Measurements from ENCODE around the gene PUSL1. TPM values are rescaled to one million over a fixed set of nuclear protein-coding genes. Genes with fewer than 3 reads are reported as not detected.

Gene PUSL1
- total RNA-seq, 1 experiment from 2014 or later, result 38.0 TPM

- Mint-ChIP-seq H3K27ac (no peak overlapping the region), H3K27me3 (ENCODE audit: low read depth) (peaks cover 3% of the 10 kb centered on the region; the same call in 1 of the 2 replicates), H3K4me3 (peak overlapping the region; percentile 29 to 80; a peak in 4 of 5 replicates), H3K36me3 (ENCODE audit: insufficient read depth in 1 of 3, low read depth in 3 of 3) (peaks cover 7 to 34% (median 31%) of the 10 kb centered on the region in 3 experiments), H3K4me1 (peaks cover 16 to 26% of the 10 kb centered on the region in 2 experiments), H3K9me3 (no peaks in the 10 kb centered on the region; a peak in 1 of 5 replicates)
- Histone ChIP-seq H3K23me2 (ENCODE audit: insufficient read length, low read depth, low read length, poor library complexity, severe bottlenecking) (peaks cover 15% of the 10 kb centered on the region), H2BK15ac (ENCODE audit: low read depth, low read length) (no peak overlapping the region), H3T11ph (ENCODE audit: low read length) (no peak overlapping the region), H3K4ac (ENCODE audit: low read depth, low read length) (no peak overlapping the region), H4K5ac (ENCODE audit: insufficient read length, low read depth, low read length) (no peak overlapping the region), H2AFZ (ENCODE audit: low read length) (no peak overlapping the region), H3K9ac (ENCODE audit: extremely low read depth, insufficient read length, low read length) (no peak overlapping the region), H2BK120ac (ENCODE audit: low read depth, low read length, poor library complexity, severe bottlenecking) (no peak overlapping the region), H4K8ac (replicated peaks; ENCODE audit: insufficient read length, low read depth, low read length) (no peak overlapping the region), H4K20me1 (ENCODE audit: control insufficient read depth, insufficient read depth, insufficient read length) (no peaks in the 10 kb centered on the region), H4K91ac (ENCODE audit: insufficient read length, low read depth, low read length) (no peak overlapping the region), H3K18ac (ENCODE audit: insufficient read length, low read depth, low read length) (no peak overlapping the region), H3K4me2 (ENCODE audit: insufficient read depth, insufficient read length, low read length) (no peak overlapping the region), H3K9me3 (ENCODE audit: control insufficient read depth, low read depth, low read length) (no peaks in the 10 kb centered on the region), H2BK12ac (ENCODE audit: insufficient read length, low read depth, low read length) (no peak overlapping the region), H3K27ac (ENCODE audit: insufficient read length, low read depth, low read length) (no peak overlapping the region), H3K56ac (ENCODE audit: insufficient read length, low read depth, low read length) (no peak overlapping the region), H2BK5ac (ENCODE audit: insufficient read length, low read length) (no peak overlapping the region), H3K79me1 (ENCODE audit: insufficient read depth, low read depth, low read length, poor library complexity, severe bottlenecking) (no peaks in the 10 kb centered on the region), H2AK5ac (ENCODE audit: insufficient read length, low read length) (no peak overlapping the region), H3K27me3 (ENCODE audit: insufficient read depth, low read length) (no peaks in the 10 kb centered on the region), H3K23ac (ENCODE audit: insufficient read length, low read depth, low read length) (no peak overlapping the region), H2BK20ac (ENCODE audit: low read depth, low read length, poor library complexity, severe bottlenecking) (no peak overlapping the region), H3K4me1 (ENCODE audit: insufficient read depth, low read length) (peaks cover 5% of the 10 kb centered on the region; the same call in 1 of the 2 replicates), H3K14ac (ENCODE audit: insufficient read depth, low read length) (no peak overlapping the region), H3K79me2 (ENCODE audit: insufficient read depth, low read length) (no peaks in the 10 kb centered on the region)
- no peak for TF ChIP-seq CTCF (conservative IDR thresholded peaks at IDR 0.05)
- DNase-seq, result no peak
- whole genome bisulfite sequencing (ENCODE audit: extremely low coverage, insufficient read length, low lambda C conversion rate), result no CpG with 5 or more reads among the region's 21 CpGs
Measured at GRCh38 chr1:1310476-1311053, 2.2 kb downstream of the PUSL1 start.

Data from H9 (cell line).